ENCODE data around the gene PTPRZ1. TPM values are rescaled to one million over a fixed set of nuclear protein-coding genes. Genes with fewer than 3 reads are reported as not detected.
A peak's percentile ranks its signal among the peaks of the same experiment; 100 is the strongest.

PTPRZ1 gene
- total RNA-seq, 1 experiment from 2014 or later, result 74.2 TPM

DNA sequence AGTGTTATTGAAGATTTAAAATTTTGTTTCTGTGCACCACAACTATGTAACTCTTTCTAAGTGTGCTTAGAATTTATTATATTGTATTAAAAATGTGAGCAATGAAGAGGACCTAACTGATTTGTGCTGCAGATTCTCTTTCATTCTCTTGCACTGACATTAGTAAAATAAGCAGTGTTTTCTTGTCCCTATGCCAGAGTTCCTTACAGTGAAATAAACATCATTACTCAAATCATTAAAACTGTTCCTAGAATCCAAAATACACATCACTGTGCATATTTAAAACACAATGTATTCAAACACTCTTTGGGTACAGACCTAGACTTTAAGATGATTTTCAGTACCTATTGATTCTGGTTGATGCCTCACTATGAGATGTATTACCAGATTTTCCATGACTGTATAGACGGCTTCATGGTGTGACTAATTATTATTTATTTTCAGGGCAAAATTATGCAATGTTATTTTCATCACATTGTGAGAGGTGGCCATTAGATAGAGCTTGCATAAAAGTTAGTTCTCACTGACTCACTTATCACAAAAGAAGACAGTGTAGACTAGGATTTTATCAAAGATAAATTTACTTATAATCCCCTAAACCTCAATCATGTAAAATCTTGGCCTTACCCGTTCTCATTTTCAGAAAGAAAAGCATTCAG, 93.4 kb downstream of the PTPRZ1 start:
- H3K18ac ChIP-seq (ENCODE audit: insufficient read length, low read depth, low read length), result no peak overlapping the region
- H3K9ac ChIP-seq (ENCODE audit: extremely low read depth, insufficient read length, low read length), result no peak overlapping the region
- H3K79me2 ChIP-seq (ENCODE audit: insufficient read depth, low read length), result peaks cover 5% of the 10 kb centered on the region; the same call in 1 of the 2 replicates
- no peak overlapping the region for H3K4me2 ChIP-seq (ENCODE audit: insufficient read depth, insufficient read length, low read length)
- no peak overlapping the region for H2BK120ac ChIP-seq (ENCODE audit: low read depth, low read length, poor library complexity, severe bottlenecking)
- H4K20me1 ChIP-seq (ENCODE audit: control insufficient read depth, insufficient read depth, insufficient read length), result no peaks in the 10 kb centered on the region
- H3K79me1 ChIP-seq (ENCODE audit: insufficient read depth, low read depth, low read length, poor library complexity, severe bottlenecking), result no peaks in the 10 kb centered on the region
- H3K4me1 ChIP-seq (ENCODE audit: insufficient read depth, low read length), result peaks cover 14% of the 10 kb centered on the region
- H2BK15ac ChIP-seq (ENCODE audit: low read depth, low read length), result no peak overlapping the region
- no CpG with 5 or more reads among the region's 2 CpGs for WGBS (ENCODE audit: extremely low coverage, insufficient read length, low lambda C conversion rate)
- no peak overlapping the region for H2BK12ac ChIP-seq (ENCODE audit: insufficient read length, low read depth, low read length)
- no peak overlapping the region for H4K91ac ChIP-seq (ENCODE audit: insufficient read length, low read depth, low read length)
- no peak for TF ChIP-seq CTCF (conservative IDR thresholded peaks at IDR 0.05)
- H3K9me3 Mint-ChIP-seq, result no peaks in the 10 kb centered on the region
- H4K5ac ChIP-seq (ENCODE audit: insufficient read length, low read depth, low read length), result no peak overlapping the region
- H3K23ac ChIP-seq (ENCODE audit: insufficient read length, low read depth, low read length), result no peak overlapping the region
- no peaks in the 10 kb centered on the region for H3K9me3 ChIP-seq (ENCODE audit: control insufficient read depth, low read depth, low read length)
- no peak overlapping the region for H3K27ac ChIP-seq (ENCODE audit: insufficient read length, low read depth, low read length)
- H3K56ac ChIP-seq (ENCODE audit: insufficient read length, low read depth, low read length), result no peak overlapping the region
- H3K4me3 Mint-ChIP-seq, result no peak overlapping the region
- H2AFZ ChIP-seq (ENCODE audit: low read length), result no peak overlapping the region
- no peak overlapping the region for H2BK5ac ChIP-seq (ENCODE audit: insufficient read length, low read length)
- H3K36me3 Mint-ChIP-seq (ENCODE audit: insufficient read depth in 1 of 3, low read depth in 3 of 3), result peaks cover 14 to 24% (median 19%) of the 10 kb centered on the region in 3 experiments; a peak in 6 of 7 replicates
- no peak overlapping the region for H3K4ac ChIP-seq (ENCODE audit: low read depth, low read length)
- no peaks in the 10 kb centered on the region for H3K27me3 Mint-ChIP-seq (ENCODE audit: low read depth)
- no peaks in the 10 kb centered on the region for H3K23me2 ChIP-seq (ENCODE audit: insufficient read length, low read depth, low read length, poor library complexity, severe bottlenecking)
- H3K4me1 Mint-ChIP-seq, result peaks cover 44 to 46% of the 10 kb centered on the region in 2 experiments
- H3K27ac Mint-ChIP-seq, result peak overlapping the region; percentile 31 to 95 (median 62); a peak in 4 of 7 replicates
- no peaks in the 10 kb centered on the region for H3K27me3 ChIP-seq (ENCODE audit: insufficient read depth, low read length)
- no peak overlapping the region for H3K14ac ChIP-seq (ENCODE audit: insufficient read depth, low read length)
- no peak overlapping the region for H4K8ac ChIP-seq (replicated peaks; ENCODE audit: insufficient read length, low read depth, low read length)
- DNase-seq, result no peak
- H2AK5ac ChIP-seq (ENCODE audit: insufficient read length, low read length), result no peak overlapping the region
- no peak overlapping the region for H2BK20ac ChIP-seq (ENCODE audit: low read depth, low read length, poor library complexity, severe bottlenecking)
- H3T11ph ChIP-seq (ENCODE audit: low read length), result no peak overlapping the region
